ENCODE results near the gene ATP11A. TPM values are rescaled to one million over a fixed set of nuclear protein-coding genes. Genes with fewer than 3 reads are reported as not detected.

Gene ATP11A
- total RNA-seq, 1 experiment from 2014 or later, result 41.2 TPM

DNA sequence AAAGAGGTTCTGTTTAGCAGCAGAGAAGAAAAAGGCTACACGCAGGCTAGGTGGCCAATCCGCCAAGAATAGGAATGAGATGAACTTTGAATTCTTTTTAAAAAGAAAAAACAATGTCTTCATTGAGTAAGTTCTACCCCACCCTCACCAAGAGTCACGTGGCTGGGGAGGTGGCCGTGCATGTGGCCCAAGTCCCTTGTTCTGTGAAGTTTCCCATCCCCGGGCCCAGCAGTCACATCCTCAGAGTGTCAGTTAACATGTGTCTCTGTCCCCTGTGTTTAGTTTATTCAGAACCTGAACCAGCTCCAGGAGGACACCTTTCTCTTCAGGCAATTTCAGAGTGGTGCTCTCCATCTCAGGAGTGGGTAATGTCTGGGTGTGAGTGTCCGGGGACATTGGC lies 222.0 kb downstream of the ATP11A start:
- Mint-ChIP-seq H3K4me1 (ENCODE audit: insufficient read depth, unreplicated experiment) (no peaks in the 10 kb centered on the region), H3K9me3 (ENCODE audit: unreplicated experiment) (no peaks in the 10 kb centered on the region), H3K27ac (ENCODE audit: low read depth, unreplicated experiment) (no peak overlapping the region), H3K4me3 (ENCODE audit: unreplicated experiment) (no peak overlapping the region), H3K36me3 (ENCODE audit: insufficient read depth, unreplicated experiment) (no peaks in the 10 kb centered on the region), H3K27me3 (ENCODE audit: insufficient read depth, unreplicated experiment) (peaks cover 28% of the 10 kb centered on the region)
- TF ChIP-seq, protein P1, sequence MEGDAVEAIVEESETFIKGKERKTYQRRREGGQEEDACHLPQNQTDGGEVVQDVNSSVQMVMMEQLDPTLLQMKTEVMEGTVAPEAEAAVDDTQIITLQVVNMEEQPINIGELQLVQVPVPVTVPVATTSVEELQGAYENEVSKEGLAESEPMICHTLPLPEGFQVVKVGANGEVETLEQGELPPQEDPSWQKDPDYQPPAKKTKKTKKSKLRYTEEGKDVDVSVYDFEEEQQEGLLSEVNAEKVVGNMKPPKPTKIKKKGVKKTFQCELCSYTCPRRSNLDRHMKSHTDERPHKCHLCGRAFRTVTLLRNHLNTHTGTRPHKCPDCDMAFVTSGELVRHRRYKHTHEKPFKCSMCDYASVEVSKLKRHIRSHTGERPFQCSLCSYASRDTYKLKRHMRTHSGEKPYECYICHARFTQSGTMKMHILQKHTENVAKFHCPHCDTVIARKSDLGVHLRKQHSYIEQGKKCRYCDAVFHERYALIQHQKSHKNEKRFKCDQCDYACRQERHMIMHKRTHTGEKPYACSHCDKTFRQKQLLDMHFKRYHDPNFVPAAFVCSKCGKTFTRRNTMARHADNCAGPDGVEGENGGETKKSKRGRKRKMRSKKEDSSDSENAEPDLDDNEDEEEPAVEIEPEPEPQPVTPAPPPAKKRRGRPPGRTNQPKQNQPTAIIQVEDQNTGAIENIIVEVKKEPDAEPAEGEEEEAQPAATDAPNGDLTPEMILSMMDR (IDR thresholded peaks at IDR 0.05; ENCODE audit: unreplicated experiment), result no peak
- ChIA-PET CTCF (interaction anchor here (0.7 to 1.1 kb wide), 2 partner anchors 21 to 38 kb away, joined by 3 to 4 read pairs; no protein-coding TSS in a partner anchor), POLR2A (no interaction called here)
- no peak for DNase-seq (ENCODE audit: unreplicated experiment)
- BruUV-seq (replicated peaks), result no TSS peak
- intact Hi-C loops (cut with micrococcal nuclease), result no loop called here

DNA sequence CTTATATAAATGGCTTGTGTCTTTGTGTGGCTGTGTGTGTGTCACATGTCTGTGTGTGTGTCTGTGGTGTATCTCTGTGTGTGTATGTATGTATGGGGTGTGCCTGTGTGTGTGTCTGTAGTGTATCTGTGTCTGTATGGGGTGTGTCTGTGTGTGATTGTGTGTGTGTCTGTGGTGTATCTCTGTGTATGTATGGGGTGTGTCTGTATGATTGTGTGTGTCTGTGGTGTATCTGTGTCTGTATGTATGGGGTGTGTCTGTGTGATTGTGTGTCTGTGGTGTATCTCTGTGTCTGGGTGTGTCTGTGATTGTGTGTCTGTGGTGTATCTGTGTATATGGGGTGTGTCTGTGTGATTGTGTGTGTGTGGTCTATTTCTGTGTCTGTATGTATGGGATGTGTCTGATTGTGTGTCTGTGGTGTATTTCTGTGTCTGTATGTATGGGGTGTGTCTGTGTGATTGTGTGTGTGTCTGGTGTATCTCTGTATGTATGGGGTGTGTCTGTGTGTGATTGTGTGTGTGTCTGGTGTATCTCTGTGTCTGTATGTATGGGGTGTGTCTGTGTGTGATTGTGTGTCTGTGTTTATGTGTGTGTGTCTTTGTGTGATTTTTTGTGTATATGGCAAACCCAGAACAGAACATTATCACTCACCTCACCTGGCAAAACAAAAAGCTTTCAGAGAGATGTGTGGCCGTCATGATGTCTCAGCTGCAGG lies 223.0 kb downstream of the ATP11A start:
- Mint-ChIP-seq H3K36me3 (ENCODE audit: insufficient read depth, unreplicated experiment) (no peaks in the 10 kb centered on the region), H3K9me3 (ENCODE audit: unreplicated experiment) (no peaks in the 10 kb centered on the region), H3K27me3 (ENCODE audit: insufficient read depth, unreplicated experiment) (peaks cover 28% of the 10 kb centered on the region), H3K4me1 (ENCODE audit: insufficient read depth, unreplicated experiment) (no peaks in the 10 kb centered on the region), H3K27ac (ENCODE audit: low read depth, unreplicated experiment) (no peak overlapping the region), H3K4me3 (ENCODE audit: unreplicated experiment) (no peak overlapping the region)
- intact Hi-C loops (cut with micrococcal nuclease), result no loop called here
- TF ChIP-seq, protein P1 (IDR thresholded peaks at IDR 0.05; ENCODE audit: unreplicated experiment), result no peak
- ChIA-PET POLR2A (no interaction called here), CTCF (no interaction called here)
- BruUV-seq (replicated peaks), result no TSS peak
- no peak for DNase-seq (ENCODE audit: unreplicated experiment)

- no TSS peak for BruUV-seq (replicated peaks)
- CTCF ChIA-PET, result interaction anchor here (0.6 to 1.3 kb wide), 2 partner anchors 31 to 112 kb away, joined by 3 to 4 read pairs; no protein-coding TSS in a partner anchor
- POLR2A ChIA-PET, result no interaction called here
- Mint-ChIP-seq H3K27ac (ENCODE audit: low read depth, unreplicated experiment) (no peak overlapping the region), H3K9me3 (ENCODE audit: unreplicated experiment) (no peaks in the 10 kb centered on the region), H3K4me1 (ENCODE audit: insufficient read depth, unreplicated experiment) (no peaks in the 10 kb centered on the region), H3K4me3 (ENCODE audit: unreplicated experiment) (no peak overlapping the region), H3K36me3 (ENCODE audit: insufficient read depth, unreplicated experiment) (no peaks in the 10 kb centered on the region), H3K27me3 (ENCODE audit: insufficient read depth, unreplicated experiment) (peaks cover 41% of the 10 kb centered on the region)
- DNase-seq (ENCODE audit: unreplicated experiment), result no peak
- intact Hi-C loops (cut with micrococcal nuclease), result no loop called here
- TF ChIP-seq, protein P1 (IDR thresholded peaks at IDR 0.05; ENCODE audit: unreplicated experiment), result no peak
These were observed 226.5 kb downstream of the ATP11A start for GRCh38 chr13:112916296-112916695.

- H3K27ac Mint-ChIP-seq (ENCODE audit: low read depth, unreplicated experiment), result no peak overlapping the region
- no peak for DNase-seq (ENCODE audit: unreplicated experiment)
- no peaks in the 10 kb centered on the region for H3K36me3 Mint-ChIP-seq (ENCODE audit: insufficient read depth, unreplicated experiment)
- no peaks in the 10 kb centered on the region for H3K9me3 Mint-ChIP-seq (ENCODE audit: unreplicated experiment)
- intact Hi-C loops (cut with micrococcal nuclease), result no loop called here
- CTCF ChIA-PET, result interaction anchor here (0.6 to 1.3 kb wide), 2 partner anchors 30 to 111 kb away, joined by 3 to 4 read pairs; no protein-coding TSS in a partner anchor
- POLR2A ChIA-PET, result no interaction called here
- H3K4me3 Mint-ChIP-seq (ENCODE audit: unreplicated experiment), result no peak overlapping the region
- peaks cover 50% of the 10 kb centered on the region for H3K27me3 Mint-ChIP-seq (ENCODE audit: insufficient read depth, unreplicated experiment)
- TF ChIP-seq, protein P1 (IDR thresholded peaks at IDR 0.05; ENCODE audit: unreplicated experiment), result no peak
- H3K4me1 Mint-ChIP-seq (ENCODE audit: insufficient read depth, unreplicated experiment), result no peaks in the 10 kb centered on the region
- no TSS peak for BruUV-seq (replicated peaks)
These were observed 227.3 kb downstream of the ATP11A start for GRCh38 chr13:112917056-112917664.

Measured in MCF 10A (cell line).